Activated T-helper 2 cell treated with anti-CD3 and anti-CD28 coated beads, Interferon-gamma antibody, Interleukin-2, Interleukin-4, amounts not matched to agents 10 μg/mL and 5 μg/mL and 100 μg/mL, durations not matched to agents 14 hours and 24 hours and 36 hours (primary cell): ENCODE measurements around the gene EXTL1. TPM values are rescaled to one million over a fixed set of nuclear protein-coding genes. Genes with fewer than 3 reads are reported as not detected.

Experiments used
- DNase-seq: peaks from one replicate; pipeline ENCODE4 v3.0.0; 2021; ENCODE audit warnings: low spot score
- H3K27ac Mint-ChIP-seq: one replicate; pipeline ENCODE4 v1.8.0; 2021; ENCODE audit warnings: mixed read lengths
- H3K27me3 Mint-ChIP-seq: one replicate; pipeline ENCODE4 v1.8.0; 2021; ENCODE audit warnings: low read depth, mixed read lengths
- H3K36me3 Mint-ChIP-seq: one replicate; pipeline ENCODE4 v1.8.0; 2021; ENCODE audit warnings: low read depth, mixed read lengths
- H3K4me1 Mint-ChIP-seq: one replicate; pipeline ENCODE4 v1.8.0; 2021; ENCODE audit warnings: low read depth, mixed read lengths
- H3K4me3 Mint-ChIP-seq: one replicate; pipeline ENCODE4 v1.8.0; 2021; ENCODE audit warnings: low read depth, mild to moderate bottlenecking, moderate library complexity, mixed read lengths
- H3K9me3 Mint-ChIP-seq: one replicate; pipeline ENCODE4 v1.8.0; 2021; ENCODE audit warnings: mixed read lengths
- intact Hi-C: fragments of 100-400 bp; cut with micrococcal nuclease; formaldehyde crosslinking; loops from one replicate; pipeline ENCODE4 v1.15.1; 2023
- total RNA-seq: library from RNA; stranded (reverse); gene quantifications from 2 replicates; pipeline ENCODE4 v1.2.3, GENCODE V29; 2022

EXTL1 gene
- total RNA-seq, 1 donor from 2014 or later: not detected

DNA sequence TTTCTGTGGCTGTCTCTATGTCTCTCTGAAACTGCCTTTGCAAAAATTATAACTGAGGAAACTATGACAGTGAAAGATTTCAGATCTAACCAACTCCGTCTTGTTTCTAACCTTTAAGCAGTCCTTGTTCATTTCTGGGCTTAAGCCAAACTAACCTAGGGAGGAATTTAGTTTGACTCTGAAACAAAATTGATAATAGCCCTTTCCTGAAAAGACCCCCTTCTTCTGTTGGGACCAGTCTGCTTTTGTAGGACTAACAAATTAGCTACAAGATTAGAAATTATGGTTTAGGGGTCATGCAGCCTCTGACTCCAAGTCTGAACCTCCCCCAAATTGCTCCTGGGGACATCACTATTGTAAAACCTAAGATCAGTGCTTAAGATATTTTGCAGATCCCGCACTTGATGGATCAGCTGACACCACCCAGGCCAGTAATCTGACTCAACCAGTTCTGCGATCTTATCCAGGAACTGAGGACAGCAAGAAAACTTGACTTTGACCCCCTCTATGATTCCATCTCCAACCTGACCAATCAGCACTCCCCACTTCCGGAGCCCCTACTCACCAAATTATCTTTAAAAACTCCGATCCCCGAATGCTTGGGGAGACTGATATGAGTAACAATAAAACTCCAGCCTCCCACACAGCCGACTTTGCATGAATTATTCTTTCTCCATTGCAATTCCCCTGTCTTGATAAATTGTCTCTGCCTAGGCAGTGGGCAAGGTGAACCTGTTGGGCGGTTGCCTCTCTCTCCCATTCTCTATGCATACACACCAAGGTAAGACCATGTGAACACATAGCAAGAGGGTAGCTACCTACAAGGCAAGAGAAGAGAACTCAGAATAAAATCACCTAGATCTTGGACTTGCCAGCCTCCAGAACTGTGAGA lies 57.0 kb downstream of the EXTL1 start:
- intact Hi-C loops: no loop called here
- no peaks in the 10 kb centered on the region for H3K9me3 Mint-ChIP-seq
- H3K27me3 Mint-ChIP-seq: peaks cover 38% of the 10 kb centered on the region
- H3K27ac Mint-ChIP-seq: no peak overlapping the region
- no peak overlapping the region for H3K4me3 Mint-ChIP-seq
- peaks cover 11% of the 10 kb centered on the region for H3K4me1 Mint-ChIP-seq
- DNase-seq: no peak
- H3K36me3 Mint-ChIP-seq: no peaks in the 10 kb centered on the region

DNA sequence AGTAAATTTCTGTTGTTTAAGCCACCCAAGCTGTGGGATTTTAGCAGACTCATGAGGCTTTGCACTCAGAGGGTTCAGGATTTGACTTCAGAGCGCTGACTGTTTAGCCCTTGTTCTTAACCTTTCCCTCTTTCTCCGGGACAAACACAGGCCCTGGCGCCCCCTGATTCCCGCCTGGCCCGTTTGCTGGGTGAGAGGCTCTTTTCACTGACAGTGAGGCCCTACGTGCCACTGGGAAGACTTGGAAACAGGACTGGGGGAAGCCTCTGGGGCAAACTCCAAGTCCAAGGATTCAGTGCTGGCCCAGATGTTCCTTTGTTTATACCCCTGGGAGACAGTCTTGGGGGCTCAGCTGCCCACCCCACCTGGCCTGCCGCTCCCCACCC lies 57.6 kb downstream of the EXTL1 start:
- H3K27ac Mint-ChIP-seq: no peak overlapping the region
- no peaks in the 10 kb centered on the region for H3K9me3 Mint-ChIP-seq
- H3K4me1 Mint-ChIP-seq: peaks cover 11% of the 10 kb centered on the region
- DNase-seq: no peak
- no peak overlapping the region for H3K4me3 Mint-ChIP-seq
- intact Hi-C loops: no loop called here
- no peaks in the 10 kb centered on the region for H3K36me3 Mint-ChIP-seq
- peaks cover 41% of the 10 kb centered on the region for H3K27me3 Mint-ChIP-seq

DNA sequence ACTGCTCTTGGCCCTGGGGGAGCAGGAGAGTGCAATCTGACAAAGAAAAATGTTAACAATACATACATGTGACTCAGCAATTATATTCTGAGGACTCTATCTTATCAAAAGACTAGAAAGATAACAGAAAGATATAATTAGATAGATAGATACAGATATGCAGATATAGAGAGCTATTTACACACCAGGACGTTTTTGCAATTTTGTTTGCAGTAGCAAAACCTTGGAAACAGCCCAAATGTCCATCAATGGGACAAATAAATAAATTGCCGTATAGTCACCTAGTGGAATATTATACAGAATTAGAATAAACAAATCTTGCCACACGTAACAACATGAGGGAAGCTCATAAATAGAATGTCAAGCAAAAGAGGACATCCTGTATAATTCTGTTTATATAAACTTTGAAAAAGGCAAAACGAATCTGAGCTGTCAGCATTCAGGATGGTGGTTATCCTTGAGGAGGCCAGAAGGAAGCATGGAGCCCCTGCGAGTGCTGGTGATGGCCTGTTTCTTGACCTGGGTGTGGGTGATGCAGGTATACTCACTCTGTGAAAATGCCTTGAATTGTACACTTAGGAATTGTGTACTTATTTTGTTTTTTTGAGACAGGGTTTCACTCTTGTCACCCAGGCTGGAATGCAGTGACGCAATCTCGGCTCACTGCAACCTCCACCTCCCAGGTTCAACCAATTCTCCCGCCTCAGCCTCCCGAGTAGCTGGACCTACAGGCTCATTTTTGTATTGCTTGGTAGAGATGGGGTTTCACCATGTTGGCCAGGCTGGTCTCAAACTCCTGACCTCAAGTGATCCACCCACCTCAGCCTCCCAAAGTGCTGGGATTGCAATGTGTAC lies 58.6 kb downstream of the EXTL1 start:
- H3K4me1 Mint-ChIP-seq: peaks cover 11% of the 10 kb centered on the region
- no peak overlapping the region for H3K4me3 Mint-ChIP-seq
- no peaks in the 10 kb centered on the region for H3K9me3 Mint-ChIP-seq
- DNase-seq: no peak
- intact Hi-C loops: no loop called here
- peaks cover 44% of the 10 kb centered on the region for H3K27me3 Mint-ChIP-seq
- H3K27ac Mint-ChIP-seq: no peak overlapping the region
- no peaks in the 10 kb centered on the region for H3K36me3 Mint-ChIP-seq

DNA sequence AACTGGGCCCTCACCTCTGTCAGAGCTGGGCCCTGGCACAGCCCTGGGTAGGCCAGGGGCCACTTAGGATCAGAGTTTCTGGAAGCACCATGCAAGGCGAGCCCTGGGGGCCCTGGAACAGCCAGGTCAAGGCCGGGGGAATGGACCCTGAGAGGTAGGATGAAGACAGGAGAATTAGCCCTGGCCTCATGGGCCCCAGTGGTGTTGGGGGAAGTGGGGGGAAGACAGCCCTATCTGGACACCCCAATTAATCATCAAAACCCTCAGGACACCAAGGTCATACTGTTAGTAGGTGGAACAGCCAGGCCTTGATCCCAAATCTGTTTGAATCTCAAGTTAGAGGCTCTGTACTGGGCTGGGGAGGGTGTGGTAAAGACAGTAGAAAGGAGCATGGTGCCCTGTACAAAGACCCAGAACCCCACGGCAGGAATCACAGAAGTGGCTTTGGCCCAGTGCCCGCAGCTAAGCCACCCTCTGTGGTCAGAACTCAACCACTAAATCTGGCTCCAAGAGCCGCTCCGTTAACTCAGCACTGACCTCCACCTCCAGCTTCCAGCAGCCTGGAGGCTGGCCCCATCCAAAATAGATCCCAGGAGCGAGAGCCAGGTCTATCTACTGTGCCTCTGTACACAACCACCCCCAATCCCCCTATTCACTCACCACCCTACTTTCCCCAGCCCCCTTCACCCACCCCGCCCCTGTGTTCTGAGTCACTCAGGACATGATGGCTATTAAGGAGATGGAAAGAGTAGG lies 59.9 kb downstream of the EXTL1 start:
- peaks cover 3% of the 10 kb centered on the region for H3K4me1 Mint-ChIP-seq
- DNase-seq: no peak
- H3K27ac Mint-ChIP-seq: no peak overlapping the region
- intact Hi-C loops: no loop called here
- H3K9me3 Mint-ChIP-seq: no peaks in the 10 kb centered on the region
- H3K36me3 Mint-ChIP-seq: no peaks in the 10 kb centered on the region
- H3K27me3 Mint-ChIP-seq: peaks cover 44% of the 10 kb centered on the region
- no peak overlapping the region for H3K4me3 Mint-ChIP-seq

DNA sequence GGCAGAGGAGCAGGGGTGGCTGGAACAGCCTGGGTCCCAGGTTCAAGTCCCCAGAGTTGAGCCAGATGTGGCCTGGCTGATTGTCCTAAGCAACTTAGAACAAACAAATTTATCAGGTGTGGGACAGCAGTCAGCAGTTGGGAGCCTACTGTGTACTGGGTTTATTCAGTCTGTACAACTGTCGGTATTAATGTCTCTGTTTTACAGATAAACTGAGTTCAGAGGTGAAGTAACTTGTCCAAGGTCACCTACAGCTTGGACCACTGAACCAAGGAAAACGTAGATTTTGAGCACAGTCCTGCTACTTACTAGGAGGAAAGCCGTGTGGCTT lies 60.4 kb downstream of the EXTL1 start:
- intact Hi-C loops: no loop called here
- no peak for DNase-seq
- Mint-ChIP-seq H3K36me3 (no peaks in the 10 kb centered on the region), H3K9me3 (no peaks in the 10 kb centered on the region), H3K4me3 (no peak overlapping the region), H3K27me3 (peaks cover 42% of the 10 kb centered on the region), H3K27ac (no peak overlapping the region), H3K4me1 (no peaks in the 10 kb centered on the region)

DNA sequence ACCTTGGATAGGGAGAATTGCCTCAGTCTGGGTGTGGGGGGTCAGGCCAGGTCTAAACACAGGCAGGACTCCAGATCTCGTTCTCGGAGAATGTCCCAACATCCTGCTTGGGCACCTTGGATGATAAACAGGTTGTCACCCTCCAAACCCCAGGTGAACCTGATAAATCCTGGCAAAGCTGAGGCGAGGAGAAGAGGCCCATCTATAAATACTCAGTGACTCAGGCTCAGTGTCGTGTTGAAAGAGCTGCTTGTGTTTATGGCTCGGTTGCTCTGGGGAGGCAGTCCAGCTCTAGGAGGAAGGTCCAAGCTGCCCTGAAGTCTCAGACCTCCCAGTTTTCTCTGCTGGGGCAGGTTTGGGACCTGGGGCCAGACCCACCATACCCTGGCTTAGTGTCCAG lies 61.6 kb downstream of the EXTL1 start:
- no peaks in the 10 kb centered on the region for H3K9me3 Mint-ChIP-seq
- H3K36me3 Mint-ChIP-seq: no peaks in the 10 kb centered on the region
- intact Hi-C loops: no loop called here
- no peak overlapping the region for H3K27ac Mint-ChIP-seq
- no peaks in the 10 kb centered on the region for H3K4me1 Mint-ChIP-seq
- peaks cover 35% of the 10 kb centered on the region for H3K27me3 Mint-ChIP-seq
- no peak overlapping the region for H3K4me3 Mint-ChIP-seq
- no peak for DNase-seq

DNA sequence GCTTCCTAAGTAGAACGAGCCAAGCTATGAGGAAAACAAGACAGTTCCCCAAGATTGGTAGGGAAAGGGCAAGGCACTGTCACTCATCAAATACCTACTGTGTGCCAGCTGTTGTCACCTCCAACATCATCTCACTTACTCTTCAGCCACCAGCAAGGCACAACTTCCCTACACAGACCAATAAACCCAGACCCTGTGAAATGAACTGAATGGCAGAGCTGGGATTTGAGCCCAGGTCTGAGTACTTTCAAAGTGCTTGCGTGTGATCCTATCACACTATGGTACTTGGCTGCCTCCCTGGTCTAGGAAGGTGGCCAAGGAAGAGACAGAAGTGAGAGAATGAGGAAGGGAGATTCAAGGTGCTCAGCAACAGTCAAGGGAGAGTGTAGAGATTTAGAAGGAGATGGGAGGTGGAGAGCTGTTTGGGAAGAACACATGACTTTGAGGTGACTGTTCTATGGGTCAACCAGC lies 62.6 kb downstream of the EXTL1 start:
- no peaks in the 10 kb centered on the region for H3K36me3 Mint-ChIP-seq
- peaks cover 27% of the 10 kb centered on the region for H3K27me3 Mint-ChIP-seq
- H3K9me3 Mint-ChIP-seq: no peaks in the 10 kb centered on the region
- no peak overlapping the region for H3K27ac Mint-ChIP-seq
- H3K4me1 Mint-ChIP-seq: no peaks in the 10 kb centered on the region
- intact Hi-C loops: no loop called here
- DNase-seq: no peak
- H3K4me3 Mint-ChIP-seq: no peak overlapping the region

DNA sequence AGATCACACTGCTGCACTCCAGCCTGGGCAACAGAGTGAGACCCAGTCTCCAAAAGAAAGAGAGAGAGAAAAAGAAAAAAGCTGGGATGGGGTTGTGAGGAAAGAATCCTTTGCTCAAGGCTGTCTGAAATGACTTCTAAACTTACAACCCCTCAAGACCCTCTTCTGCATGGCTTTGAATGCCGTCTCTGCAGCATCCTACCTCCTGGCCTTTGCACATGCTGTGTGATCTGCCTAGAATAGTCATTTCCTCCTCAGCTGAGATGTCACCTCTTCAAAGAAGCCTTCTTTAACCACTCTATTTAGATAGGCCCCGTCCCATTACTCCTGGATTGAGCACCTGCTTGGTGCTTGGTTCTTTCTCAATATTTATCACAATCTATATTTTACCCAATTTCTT lies 63.3 kb downstream of the EXTL1 start:
- intact Hi-C loops: no loop called here
- DNase-seq: no peak
- Mint-ChIP-seq H3K4me3 (no peak overlapping the region), H3K36me3 (no peaks in the 10 kb centered on the region), H3K9me3 (no peaks in the 10 kb centered on the region), H3K4me1 (no peaks in the 10 kb centered on the region), H3K27ac (no peak overlapping the region), H3K27me3 (peaks cover 26% of the 10 kb centered on the region)

Other genes starting within 250 kb of the EXTL1 start
- 8.0 and 8.2 TPM in 2 replicates for gene SELENON, start 221.6 kb upstream of the EXTL1 start, total RNA-seq
- 29.6 and 30.0 TPM in 2 replicates for gene MTFR1L, start 201.8 kb upstream of the EXTL1 start, total RNA-seq
- 9.5 and 10.9 TPM in 2 replicates for gene AUNIP, start 162.3 kb upstream of the EXTL1 start, total RNA-seq
- 7.4 and 7.9 TPM in 2 replicates for gene PAQR7, start 146.1 kb upstream of the EXTL1 start, total RNA-seq
- gene STMN1, start 115.4 kb upstream of the EXTL1 start, total RNA-seq: 334 and 341 TPM in 2 replicates
- 7.3 and 7.7 TPM in 2 replicates for gene PAFAH2, start 23.7 kb upstream of the EXTL1 start, total RNA-seq
- not detected in 2 replicates for gene SLC30A2, start 24.3 kb downstream of the EXTL1 start, total RNA-seq
- not detected in 2 replicates for gene TRIM63, start 45.9 kb downstream of the EXTL1 start, total RNA-seq
- gene PDIK1L, start 90.0 kb downstream of the EXTL1 start, total RNA-seq: 15.2 and 17.2 TPM in 2 replicates
- gene FAM110D, start 137.3 kb downstream of the EXTL1 start, total RNA-seq: 0.07 TPM in 1 of 2 replicates, not detected in the other
- gene C1orf232, start 147.2 kb downstream of the EXTL1 start, total RNA-seq: not detected in 2 replicates
- gene ZNF593, start 148.1 kb downstream of the EXTL1 start, total RNA-seq: 57.5 and 65.0 TPM in 2 replicates
- gene ZNF593OS, start 150.1 kb downstream of the EXTL1 start, total RNA-seq: not detected in 2 replicates
- gene CNKSR1, start 155.7 kb downstream of the EXTL1 start, total RNA-seq: 3.4 TPM in 2 replicates
- gene CATSPER4, start 168.8 kb downstream of the EXTL1 start, total RNA-seq: not detected in 2 replicates
- gene CEP85, start 212.4 kb downstream of the EXTL1 start, total RNA-seq: 39.6 and 39.8 TPM in 2 replicates